GM18505 (cell line): ENCODE results near the gene SPRN.
"Not testable (repeated sequence)": the region's sequence is repeated elsewhere in the genome, so short reads cannot be mapped to it uniquely, and the experiment has no call there.

ENCODE experiments used
- ATAC-seq: cut with Tn5 transposase; IDR thresholded peaks from one replicate; pipeline ENCODE4 v1.9.1; 2021; ENCODE audit not compliant: unreplicated experiment
- POLR2A ChIP-seq: IDR thresholded peaks from 4 replicates; pipeline ENCODE4 v1.6.1; 2011; ENCODE audit warnings: borderline replicate concordance; ENCODE audit not compliant: insufficient read depth, insufficient read length; ENCODE audit errors: extremely low read depth

SPRN gene

GRCh38 chr10:133451346-133451745 is 26.9 kb upstream of the SPRN start:
- no peak for TF ChIP-seq POLR2A

DNA sequence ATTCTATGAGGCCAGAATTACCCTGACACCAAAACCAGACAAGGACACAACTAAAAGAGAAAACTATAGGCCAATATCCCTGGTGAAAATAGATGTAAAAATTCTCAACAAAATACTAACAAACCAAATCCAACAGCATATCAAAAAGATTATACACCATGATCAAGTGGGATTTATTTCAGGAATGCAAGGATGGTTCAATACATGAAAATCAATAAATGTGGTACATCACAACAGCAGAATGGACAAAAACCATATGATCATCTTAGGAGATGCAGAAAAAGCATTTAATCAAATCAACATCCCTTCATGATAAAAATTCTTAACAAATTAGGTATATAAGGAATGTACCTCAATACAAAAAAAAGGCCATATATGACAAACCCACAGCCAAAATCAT is 23.7 kb upstream of the SPRN start:
- TF ChIP-seq POLR2A = no peak

More at GRCh38 chr10:133451346-133451745, 26.9 kb upstream of the SPRN start:
- ATAC-seq = no peak

DNA sequence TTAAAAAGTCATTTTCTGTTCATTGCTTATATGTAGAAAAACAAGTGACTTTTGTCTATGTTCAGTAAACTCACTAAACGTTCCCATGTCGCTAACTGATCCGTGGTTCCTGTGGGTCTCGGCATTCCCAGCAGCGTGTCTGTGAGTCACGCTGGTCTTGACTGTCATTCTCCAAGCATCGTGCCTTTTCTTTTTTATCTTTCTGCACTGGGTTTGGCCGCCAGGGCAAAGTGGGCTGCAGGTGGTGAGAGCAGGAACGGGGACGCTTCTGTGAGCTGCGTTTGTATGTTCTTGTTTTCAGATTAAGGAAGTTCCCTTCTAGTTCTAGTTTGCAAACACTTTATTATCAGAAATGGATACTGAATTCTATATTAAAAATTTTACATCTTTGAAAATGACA is 22.6 kb upstream of the SPRN start:
- no peak for ATAC-seq
- TF ChIP-seq POLR2A = no peak

More for the DNA sequence above, 23.7 kb upstream of the SPRN start:
- ATAC-seq = no peak

GRCh38 chr10:133445751-133446708 is 21.6 kb upstream of the SPRN start:
- no peak for ATAC-seq
- no peak for TF ChIP-seq POLR2A

- ATAC-seq = no peak
- TF ChIP-seq POLR2A = no peak
Observed at GRCh38 chr10:133445268-133445732, 20.9 kb upstream of the SPRN start.

DNA sequence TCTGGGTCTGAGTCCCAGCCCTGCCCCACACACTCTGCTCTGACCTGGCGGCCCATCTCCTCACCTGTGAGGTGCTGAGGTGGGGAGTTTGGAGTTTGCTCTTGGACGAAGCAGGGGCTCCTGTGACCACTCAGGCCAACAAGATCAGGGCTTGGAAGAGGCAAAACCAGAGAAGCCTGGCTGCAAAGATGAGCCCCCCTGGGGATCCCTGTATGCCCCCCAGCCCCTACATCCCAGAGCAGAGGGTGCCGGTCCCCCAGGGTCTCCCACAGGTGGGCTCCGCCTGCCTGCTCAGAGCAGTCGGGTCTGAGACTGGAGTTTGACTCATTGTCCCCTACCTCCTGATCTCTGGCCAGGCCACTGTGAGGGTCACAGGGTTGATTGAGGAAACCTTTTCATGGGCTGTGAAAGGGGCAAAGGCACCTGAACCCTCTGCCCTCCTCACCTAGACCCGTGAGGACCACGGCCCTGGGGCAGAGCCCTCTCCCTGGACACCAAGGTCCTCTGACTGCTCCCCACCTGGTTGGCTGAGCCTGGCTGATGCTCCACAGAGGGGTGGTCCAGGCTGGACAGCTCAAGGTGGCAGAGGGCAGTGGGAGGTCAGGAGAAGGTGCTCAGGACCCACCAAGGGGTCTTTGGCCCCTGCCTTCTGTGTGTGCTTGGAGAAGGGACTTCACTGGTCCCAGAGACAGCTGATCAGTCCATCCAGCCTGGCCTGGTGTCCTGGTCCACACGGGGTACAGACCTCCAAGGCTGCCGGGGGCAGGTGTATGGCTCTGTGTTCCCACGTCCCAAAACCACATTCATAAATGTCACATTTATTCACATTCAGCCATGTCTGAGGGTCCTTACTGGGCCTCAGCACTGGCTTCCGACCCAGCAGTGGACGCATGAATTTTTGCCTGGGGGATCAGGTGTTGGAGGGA is 20.2 kb upstream of the SPRN start:
- TF ChIP-seq POLR2A = no peak
- ATAC-seq = no peak

DNA sequence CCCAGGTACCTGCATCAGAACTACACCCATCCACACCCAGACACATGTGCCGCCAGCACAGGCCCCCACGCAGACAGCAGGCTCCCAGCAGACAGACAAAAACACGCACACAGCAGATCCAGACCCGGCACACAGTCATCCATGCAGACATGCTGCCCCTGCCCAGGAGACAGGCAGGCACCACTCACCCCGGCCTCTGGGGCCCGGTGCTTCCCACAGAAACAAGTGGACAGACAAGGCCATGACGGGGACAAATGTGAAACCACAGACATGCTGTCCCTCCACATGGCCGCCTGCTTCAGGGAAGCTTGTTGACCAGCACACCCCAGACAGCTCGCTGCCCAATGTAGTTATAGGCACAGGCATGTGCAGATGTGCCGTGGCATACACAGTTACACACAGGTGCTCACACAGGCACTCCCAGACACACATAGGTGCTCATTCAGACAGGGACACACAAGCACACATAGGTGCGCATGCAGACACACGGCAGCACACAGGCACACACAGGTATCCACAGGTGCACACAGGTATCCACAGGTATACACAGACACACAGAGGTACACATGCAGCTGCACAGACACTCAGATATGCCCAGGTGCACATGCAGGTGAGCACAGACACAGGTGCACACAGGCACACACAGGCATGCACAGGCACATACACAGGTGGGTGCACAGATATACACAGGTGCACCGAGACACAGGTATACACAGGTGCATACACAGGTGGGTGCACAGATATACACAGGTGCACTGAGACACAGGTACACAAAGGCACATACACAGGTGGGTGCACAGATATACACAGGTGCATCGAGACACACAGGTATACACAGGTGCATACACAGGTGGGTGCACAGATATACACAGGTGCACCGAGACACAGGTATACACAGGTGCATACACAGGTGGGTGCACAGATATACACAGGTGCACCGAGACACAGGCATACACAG is 18.8 kb upstream of the SPRN start:
- ATAC-seq = no peak
- no peak for TF ChIP-seq POLR2A

GRCh38 chr10:133442191-133442966 is 18.0 kb upstream of the SPRN start:
- no peak for ATAC-seq
- no peak for TF ChIP-seq POLR2A

GRCh38 chr10:133441780-133442179 is 17.4 kb upstream of the SPRN start:
- no peak for ATAC-seq
- no peak for TF ChIP-seq POLR2A

DNA sequence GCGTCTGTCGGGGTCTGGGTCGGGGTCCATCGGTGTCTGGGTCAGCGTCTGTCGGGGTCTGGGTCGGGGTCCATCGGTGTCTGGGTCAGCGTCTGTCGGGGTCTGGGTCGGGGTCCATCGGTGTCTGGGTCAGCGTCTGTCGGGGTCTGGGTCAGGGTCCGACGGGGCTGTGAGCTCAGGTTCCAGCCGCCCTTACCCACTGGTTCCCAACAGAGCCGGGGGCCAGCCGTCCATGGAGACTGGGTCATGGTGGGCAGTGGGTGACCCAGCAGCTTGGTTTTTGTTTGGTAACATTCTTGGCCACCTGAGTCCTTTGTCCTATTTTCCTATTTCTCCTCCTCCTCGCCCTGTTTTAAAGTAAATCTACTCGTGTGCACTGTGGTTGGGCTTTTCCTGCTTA is 16.9 kb upstream of the SPRN start:
- ATAC-seq = not testable (repeated sequence)

- TF ChIP-seq POLR2A = no peak
- ATAC-seq = no peak
Observed at GRCh38 chr10:133440633-133441285, 16.3 kb upstream of the SPRN start.

GRCh38 chr10:133439517-133440461 is 15.4 kb upstream of the SPRN start:
- TF ChIP-seq POLR2A = no peak
- ATAC-seq = no peak
